HEK293 (cell line): ENCODE measurements around the gene PPP2CA.

ENCODE experiments used
- GFI1B ChIP-seq: fragments of 450-650 bp; formaldehyde crosslinking; IDR thresholded peaks from 2 replicates; pipeline ENCODE4 v1.5.1; 2016; ENCODE audit warnings: missing biosample characterization, missing genetic modification characterization
- KLF10 ChIP-seq: fragments of 450-650 bp; IDR thresholded peaks from 2 replicates; pipeline ENCODE4 v1.5.1; 2018; ENCODE audit warnings: missing biosample characterization, mild to moderate bottlenecking, missing genetic modification characterization
- KLF16 ChIP-seq: fragments of 450-650 bp; formaldehyde crosslinking; IDR thresholded peaks from 2 replicates; pipeline ENCODE4 v1.5.1; 2017; ENCODE audit warnings: missing biosample characterization, missing genetic modification characterization
- MYNN ChIP-seq: fragments of 450-650 bp; formaldehyde crosslinking; IDR thresholded peaks from 2 replicates; pipeline ENCODE4 v1.5.1; 2016; ENCODE audit warnings: missing biosample characterization, missing genetic modification characterization, borderline replicate concordance
- MZF1 ChIP-seq: fragments of 450-650 bp; formaldehyde crosslinking; IDR thresholded peaks from 2 replicates; pipeline ENCODE4 v1.5.1; 2017; ENCODE audit warnings: missing biosample characterization, missing genetic modification characterization, borderline replicate concordance
- REPIN1 ChIP-seq: fragments of 450-650 bp; formaldehyde crosslinking; IDR thresholded peaks from 2 replicates; pipeline ENCODE4 v1.5.1; 2017; ENCODE audit warnings: missing biosample characterization, missing genetic modification characterization, low read depth
- ZFP37 ChIP-seq: fragments of 450-650 bp; formaldehyde crosslinking; IDR thresholded peaks from 2 replicates; pipeline ENCODE4 v1.5.1; 2016; ENCODE audit warnings: missing biosample characterization, missing genetic modification characterization
- ZSCAN23 ChIP-seq: fragments of 450-650 bp; formaldehyde crosslinking; IDR thresholded peaks from 2 replicates; pipeline ENCODE4 v1.5.1; 2016; ENCODE audit warnings: missing biosample characterization, missing genetic modification characterization
- TF ChIP-seq, protein P1 (sequence below): sonication (generic); formaldehyde crosslinking; IDR thresholded peaks from 2 replicates; pipeline ENCODE4 v1.8.1; 2022; ENCODE audit warnings: mild to moderate bottlenecking, moderate library complexity, missing genetic modification reagents
- TF ChIP-seq, protein P2 (sequence below): fragments of 450-650 bp; formaldehyde crosslinking; IDR thresholded peaks from 2 replicates; pipeline ENCODE4 v1.5.1; 2016; ENCODE audit warnings: missing biosample characterization, missing genetic modification characterization

DNA sequence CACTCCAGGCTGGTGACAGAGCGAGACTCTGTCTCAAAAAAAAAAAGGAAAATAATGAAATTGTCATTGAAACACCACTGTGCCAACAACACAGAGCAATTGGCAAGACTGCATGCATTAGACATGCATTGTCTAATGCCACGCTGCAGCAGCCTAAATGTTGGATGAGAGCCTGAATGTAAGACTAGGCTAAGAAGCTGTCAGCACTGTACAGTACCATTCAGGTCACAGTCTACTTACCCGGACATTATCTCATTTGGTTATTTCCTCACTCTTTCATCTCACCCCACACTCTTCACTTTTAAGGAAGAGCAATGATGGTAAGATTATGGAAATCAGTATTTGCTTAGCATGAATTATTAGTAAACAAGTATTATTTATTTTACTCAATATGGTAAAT, 31.3 kb upstream of the PPP2CA start:
- TF ChIP-seq MZF1 (tag by site-specific recombination) = no peak
- TF ChIP-seq KLF10 (tag by site-specific recombination) = no peak
- TF ChIP-seq MYNN (tag by site-specific recombination) = no peak
- no peak for TF ChIP-seq REPIN1
- no peak for TF ChIP-seq ZSCAN23 (tag by site-specific recombination)
- TF ChIP-seq, protein P1, sequence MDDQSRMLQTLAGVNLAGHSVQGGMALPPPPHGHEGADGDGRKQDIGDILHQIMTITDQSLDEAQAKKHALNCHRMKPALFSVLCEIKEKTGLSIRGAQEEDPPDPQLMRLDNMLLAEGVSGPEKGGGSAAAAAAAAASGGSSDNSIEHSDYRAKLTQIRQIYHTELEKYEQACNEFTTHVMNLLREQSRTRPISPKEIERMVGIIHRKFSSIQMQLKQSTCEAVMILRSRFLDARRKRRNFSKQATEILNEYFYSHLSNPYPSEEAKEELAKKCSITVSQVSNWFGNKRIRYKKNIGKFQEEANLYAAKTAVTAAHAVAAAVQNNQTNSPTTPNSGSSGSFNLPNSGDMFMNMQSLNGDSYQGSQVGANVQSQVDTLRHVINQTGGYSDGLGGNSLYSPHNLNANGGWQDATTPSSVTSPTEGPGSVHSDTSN = no peak
- TF ChIP-seq, protein P2, sequence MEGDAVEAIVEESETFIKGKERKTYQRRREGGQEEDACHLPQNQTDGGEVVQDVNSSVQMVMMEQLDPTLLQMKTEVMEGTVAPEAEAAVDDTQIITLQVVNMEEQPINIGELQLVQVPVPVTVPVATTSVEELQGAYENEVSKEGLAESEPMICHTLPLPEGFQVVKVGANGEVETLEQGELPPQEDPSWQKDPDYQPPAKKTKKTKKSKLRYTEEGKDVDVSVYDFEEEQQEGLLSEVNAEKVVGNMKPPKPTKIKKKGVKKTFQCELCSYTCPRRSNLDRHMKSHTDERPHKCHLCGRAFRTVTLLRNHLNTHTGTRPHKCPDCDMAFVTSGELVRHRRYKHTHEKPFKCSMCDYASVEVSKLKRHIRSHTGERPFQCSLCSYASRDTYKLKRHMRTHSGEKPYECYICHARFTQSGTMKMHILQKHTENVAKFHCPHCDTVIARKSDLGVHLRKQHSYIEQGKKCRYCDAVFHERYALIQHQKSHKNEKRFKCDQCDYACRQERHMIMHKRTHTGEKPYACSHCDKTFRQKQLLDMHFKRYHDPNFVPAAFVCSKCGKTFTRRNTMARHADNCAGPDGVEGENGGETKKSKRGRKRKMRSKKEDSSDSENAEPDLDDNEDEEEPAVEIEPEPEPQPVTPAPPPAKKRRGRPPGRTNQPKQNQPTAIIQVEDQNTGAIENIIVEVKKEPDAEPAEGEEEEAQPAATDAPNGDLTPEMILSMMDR (tag by site-specific recombination) = no peak
- TF ChIP-seq GFI1B (tag by site-specific recombination) = no peak
- no peak for TF ChIP-seq ZFP37 (tag by site-specific recombination)
- no peak for TF ChIP-seq KLF16
